NK-92 treated with Interleukin-12 subunit alpha and Interleukin-12 subunit beta, amount 100 ng/mL, for 24 hours (cell line): ENCODE measurements around the gene RAB11B.
"Not testable (repeated sequence)": the region's sequence is repeated elsewhere in the genome, so short reads cannot be mapped to it uniquely, and the experiment has no call there.

ENCODE experiments used
- DNase-seq: peaks from one replicate; lab custom pipeline; 2025; lab: John Stamatoyannopoulos, UW

RAB11B gene

DNA sequence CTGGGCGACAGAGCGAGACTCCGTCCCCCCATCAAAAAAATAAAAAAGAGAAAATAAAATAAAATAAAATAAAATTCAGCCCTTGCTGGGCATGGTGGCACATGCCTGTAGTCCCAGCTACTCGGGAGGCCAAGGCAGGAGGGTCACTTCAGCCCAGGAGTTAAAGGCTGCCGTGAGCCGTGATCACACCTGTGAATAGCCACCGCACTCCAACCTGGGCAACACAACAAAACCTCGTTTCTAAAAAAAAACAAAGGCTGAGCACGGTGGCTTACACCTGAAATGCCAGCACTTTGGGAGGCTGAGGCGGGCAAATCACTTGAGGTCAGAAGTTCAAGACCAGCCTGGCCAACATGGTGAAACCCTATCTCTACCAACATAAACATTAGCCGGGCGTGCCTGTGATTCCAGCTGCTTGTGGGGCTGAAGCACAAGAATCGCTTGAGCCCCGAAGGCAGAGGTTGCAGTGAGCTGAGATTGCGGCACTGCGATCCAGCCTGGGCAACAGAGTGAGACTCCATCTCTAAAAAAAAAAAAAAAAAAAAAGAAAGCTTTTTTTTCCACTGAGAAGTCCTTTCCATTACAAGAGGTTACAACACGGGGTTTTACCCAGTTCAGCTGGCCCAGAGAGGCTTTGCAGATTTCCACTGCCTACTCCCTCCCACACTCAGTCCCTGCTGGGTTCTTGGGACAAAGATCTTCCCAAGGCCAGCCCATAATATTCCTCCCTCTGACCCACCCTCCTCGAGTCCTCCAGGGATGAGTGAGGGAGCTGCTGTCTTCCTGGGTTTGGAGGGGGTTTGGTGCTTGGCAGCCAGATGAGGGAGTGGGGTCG lies 19.8 kb upstream of the RAB11B start:
- no peak for DNase-seq

DNA sequence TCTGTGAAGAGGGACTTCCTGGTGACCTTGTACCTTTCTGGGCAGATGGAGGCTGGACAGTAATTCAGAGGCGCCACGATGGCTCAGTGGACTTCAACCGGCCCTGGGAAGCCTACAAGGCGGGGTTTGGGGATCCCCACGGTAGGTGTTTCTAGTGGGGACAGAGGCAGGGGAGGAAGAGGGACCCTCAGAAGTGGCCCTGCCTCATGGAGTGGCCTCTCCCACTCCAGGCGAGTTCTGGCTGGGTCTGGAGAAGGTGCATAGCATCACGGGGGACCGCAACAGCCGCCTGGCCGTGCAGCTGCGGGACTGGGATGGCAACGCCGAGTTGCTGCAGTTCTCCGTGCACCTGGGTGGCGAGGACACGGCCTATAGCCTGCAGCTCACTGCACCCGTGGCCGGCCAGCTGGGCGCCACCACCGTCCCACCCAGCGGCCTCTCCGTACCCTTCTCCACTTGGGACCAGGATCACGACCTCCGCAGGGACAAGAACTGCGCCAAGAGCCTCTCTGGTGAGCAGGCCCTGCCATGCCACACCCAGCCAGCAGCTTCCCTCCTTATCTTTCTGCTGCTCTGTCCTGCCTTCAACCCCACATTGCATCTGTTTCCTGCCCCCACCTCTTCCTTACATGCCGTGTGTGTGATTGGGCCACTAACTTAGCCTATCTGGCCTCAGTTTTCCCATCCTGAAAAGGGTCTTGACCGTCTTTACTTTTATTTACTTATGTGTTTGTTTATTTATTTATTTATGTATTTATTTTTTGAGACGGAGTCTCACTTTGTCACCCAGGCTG lies 19.0 kb upstream of the RAB11B start:
- no peak for DNase-seq

DNA sequence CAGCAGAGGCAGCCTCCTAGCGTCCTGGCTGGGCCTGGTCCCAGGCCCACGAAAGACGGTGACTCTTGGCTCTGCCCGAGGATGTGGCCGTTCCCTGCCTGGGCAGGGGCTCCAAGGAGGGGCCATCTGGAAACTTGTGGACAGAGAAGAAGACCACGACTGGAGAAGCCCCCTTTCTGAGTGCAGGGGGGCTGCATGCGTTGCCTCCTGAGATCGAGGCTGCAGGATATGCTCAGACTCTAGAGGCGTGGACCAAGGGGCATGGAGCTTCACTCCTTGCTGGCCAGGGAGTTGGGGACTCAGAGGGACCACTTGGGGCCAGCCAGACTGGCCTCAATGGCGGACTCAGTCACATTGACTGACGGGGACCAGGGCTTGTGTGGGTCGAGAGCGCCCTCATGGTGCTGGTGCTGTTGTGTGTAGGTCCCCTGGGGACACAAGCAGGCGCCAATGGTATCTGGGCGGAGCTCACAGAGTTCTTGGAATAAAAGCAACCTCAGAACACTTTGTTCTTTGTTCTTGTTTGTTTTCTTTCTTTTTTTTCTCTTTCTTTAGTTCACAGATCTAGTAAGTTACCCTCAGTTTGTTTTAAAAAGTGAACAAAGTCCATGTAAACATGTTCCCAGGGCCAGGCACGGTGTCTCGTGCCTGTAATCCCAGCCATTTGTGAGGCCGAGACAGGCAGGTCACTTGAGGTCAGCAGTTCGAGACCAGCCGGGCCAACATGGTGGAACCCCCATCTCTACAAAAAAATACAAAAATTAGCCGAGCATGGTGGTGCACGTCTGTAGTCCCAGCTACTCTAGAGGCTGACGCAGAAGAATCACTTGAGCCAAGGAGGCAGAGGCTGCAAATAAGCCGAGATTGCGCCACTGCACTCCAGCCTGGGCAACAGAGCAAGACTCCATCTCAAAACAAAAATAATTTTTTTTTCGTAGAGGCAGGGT lies 16.0 kb upstream of the RAB11B start:
- no peak for DNase-seq

DNA sequence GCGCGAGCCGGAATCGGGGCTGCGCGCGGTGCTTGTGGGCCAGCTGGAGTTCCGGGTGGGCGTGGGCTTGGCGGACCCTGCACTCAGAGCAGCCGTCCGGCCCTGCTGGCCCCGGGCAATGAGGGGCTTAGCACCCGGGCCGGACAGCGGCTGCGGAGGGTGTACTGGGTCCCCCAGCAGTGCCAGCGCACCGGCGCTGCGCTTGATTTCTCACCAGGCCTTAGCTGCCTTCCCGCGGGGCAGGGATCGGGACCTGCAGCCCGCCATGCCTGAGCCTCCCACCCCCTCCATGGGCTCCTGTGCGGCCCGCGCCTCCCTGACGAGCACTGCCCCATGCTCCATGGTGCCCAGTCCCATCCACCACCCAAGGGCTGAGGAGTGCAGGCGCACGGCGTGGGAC lies 14.4 kb upstream of the RAB11B start:
- not testable (repeated sequence) for DNase-seq

DNA sequence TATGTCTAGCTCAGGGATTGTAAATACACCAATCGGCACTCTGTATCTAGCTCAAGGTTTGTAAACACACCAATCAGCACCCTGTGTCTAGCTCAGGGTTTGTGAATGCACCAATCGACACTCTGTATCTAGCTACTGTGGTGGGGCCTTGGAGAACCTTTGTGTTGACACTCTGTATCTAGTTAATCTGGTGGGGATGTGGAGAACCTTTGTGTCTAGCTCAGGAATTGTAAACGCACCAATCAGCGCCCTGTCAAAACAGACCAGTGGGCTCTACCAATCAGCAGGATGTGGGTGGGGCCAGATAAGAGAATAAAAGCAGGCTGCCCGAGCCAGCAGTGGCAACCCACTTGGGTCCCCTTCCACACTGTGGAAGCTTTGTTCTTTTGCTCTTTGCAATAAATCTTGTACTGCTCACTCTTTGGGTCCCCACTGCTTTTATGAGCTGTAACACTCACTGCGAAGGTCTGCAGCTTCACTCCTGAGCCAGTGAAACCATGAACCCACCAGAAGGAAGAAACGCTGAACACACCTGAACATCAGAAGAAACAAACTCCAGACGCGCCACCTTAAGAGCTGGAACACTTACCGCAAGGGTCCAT lies 13.7 kb upstream of the RAB11B start:
- not testable (repeated sequence) for DNase-seq

DNA sequence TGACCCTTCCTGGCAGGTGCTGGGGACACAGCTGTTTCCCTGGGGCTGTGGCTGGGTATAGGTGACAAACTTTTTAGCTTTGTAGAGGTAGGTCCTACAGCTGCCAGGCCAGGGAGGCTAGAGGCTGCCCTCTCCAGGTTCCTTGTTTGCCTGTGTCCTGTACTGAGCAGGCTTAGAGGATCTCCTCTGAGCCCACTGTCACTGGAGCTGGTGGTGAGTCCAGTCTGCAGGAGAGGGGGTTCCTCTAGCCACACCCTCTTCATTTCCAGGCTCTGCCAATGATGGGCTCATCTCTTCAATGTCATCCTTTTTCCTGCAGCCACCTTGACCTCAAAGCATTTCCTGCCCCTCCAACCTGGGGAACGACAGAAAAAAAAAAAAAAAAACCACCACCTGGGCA lies 12.6 kb upstream of the RAB11B start:
- no peak for DNase-seq

DNA sequence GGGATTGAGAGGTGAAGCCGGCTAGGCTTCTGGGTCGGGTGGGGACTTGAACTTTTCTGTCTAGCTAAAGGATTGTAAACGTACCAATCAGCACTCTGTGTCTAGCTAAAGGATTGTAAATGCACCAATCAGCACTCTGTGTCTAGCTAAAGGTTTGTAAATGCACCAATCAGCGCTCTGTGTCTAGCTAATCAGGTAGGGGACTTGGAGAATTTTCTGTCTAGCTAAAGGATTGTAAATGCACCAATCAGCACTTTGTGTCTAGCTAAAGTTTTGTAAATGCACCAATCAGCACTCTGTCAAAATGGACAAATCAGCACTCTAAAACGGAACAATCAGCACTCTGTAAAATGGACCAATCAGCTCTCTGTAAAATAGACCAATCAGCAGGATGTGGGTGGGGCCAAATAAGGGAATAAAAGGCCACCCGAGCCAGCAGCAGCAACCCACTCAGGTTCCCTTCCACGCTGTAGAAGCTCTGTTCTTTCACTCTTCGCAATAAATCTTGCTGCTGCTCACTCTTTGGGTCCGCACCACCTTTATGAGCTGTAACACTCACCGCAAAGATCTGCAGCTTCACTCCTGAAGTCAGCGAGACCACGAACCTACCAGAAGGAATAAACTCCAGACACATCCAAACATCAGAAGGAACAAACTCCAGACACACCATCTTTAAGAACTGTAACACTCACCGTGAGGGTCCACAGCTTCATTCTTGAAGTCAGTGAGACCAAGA lies 10.8 kb upstream of the RAB11B start:
- not testable (repeated sequence) for DNase-seq

DNA sequence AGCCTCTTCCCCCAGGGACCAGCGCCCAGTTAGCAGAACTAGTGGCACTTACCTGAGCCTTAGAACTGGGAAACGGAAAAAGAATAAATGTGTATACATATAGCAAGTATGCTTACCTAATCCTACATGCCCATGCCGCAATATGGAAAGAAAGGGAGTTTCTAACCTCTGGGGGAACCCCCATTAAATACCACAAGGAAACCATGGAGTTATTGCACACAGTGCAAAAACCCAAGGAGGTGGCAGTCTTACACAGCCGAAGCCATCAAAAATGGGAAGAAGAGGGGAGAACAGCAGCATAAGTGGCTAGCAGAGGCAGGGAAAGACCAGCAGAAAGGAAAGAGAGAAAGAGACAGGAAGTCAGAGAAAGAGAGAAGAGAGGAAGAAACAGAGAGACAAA lies 5.6 kb upstream of the RAB11B start:
- DNase-seq: not testable (repeated sequence)

DNA sequence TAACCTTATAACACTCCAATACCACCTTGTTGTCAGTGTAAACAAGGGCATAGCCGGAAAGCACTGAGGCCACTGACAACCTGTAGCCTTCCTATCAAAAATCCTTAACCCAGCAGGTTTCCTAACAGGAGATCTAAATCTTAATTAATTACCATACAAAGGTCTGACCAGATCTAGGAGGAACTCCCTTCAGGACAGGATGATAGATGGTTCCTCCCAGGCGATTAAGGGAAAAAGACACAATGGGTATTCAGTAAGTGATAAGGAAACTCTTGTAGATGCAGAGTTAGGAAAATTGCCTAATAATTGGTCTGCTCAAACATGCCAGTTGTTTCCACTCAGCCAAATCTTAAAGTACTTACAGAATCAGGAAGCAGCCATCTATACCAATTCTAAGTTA lies 5.1 kb upstream of the RAB11B start:
- not testable (repeated sequence) for DNase-seq

DNA sequence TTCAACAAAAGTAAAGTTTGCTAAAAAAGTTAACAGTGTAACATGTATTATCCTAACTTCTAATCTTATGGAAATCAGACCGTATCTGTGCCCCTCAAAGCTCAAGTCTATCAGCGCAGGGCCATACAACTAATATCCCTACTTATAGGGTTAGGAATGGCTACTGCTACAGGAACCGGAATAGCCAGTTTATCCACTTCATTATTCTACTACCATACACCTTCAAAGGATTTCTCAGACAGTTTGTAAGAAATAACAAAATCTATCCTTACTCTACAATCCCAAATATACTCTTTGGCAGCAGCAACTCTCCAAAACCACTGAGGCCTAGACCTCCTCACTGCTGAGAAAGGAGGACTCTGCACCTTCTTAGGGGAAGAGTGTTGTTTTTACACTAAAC lies 4.6 kb upstream of the RAB11B start:
- not testable (repeated sequence) for DNase-seq

DNA sequence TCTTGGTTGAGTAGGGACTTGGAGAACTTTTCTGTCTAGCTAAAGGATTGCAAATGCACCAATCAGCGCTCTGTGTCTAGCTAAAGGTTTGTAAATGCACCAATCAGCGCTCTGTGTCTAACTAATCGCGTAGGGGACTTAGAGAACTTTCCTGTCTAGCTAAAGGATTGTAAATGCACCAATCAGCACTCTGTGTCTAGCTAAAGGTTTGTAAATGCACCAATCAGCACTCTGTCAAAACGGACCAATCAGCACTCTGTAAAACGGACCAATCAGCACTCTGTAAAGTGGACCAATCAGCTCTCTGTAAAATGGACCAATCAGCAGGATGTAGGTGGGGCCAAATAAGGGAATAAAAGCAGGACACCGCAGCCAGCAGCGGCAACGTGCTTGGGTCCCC lies 3.7 kb upstream of the RAB11B start:
- not testable (repeated sequence) for DNase-seq

DNA sequence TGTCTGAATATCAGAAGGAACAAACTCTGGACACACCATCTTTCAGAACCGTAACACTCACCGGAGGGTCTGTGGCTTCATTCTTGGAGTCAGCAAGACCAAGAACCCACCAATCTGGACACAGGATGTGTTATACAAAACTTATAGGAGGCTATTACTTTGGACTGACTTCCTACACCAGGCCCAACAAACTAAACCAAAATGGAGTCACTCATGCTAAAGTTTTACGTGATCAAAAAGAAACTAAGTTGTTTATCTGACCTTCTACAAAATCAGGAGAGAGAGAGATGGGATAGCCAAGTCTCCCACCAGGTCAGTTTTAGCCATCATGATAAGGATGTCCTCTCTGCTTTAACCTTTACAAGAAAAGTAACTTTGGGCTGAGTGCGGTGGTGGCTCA lies 3.2 kb upstream of the RAB11B start:
- DNase-seq: no peak

DNA sequence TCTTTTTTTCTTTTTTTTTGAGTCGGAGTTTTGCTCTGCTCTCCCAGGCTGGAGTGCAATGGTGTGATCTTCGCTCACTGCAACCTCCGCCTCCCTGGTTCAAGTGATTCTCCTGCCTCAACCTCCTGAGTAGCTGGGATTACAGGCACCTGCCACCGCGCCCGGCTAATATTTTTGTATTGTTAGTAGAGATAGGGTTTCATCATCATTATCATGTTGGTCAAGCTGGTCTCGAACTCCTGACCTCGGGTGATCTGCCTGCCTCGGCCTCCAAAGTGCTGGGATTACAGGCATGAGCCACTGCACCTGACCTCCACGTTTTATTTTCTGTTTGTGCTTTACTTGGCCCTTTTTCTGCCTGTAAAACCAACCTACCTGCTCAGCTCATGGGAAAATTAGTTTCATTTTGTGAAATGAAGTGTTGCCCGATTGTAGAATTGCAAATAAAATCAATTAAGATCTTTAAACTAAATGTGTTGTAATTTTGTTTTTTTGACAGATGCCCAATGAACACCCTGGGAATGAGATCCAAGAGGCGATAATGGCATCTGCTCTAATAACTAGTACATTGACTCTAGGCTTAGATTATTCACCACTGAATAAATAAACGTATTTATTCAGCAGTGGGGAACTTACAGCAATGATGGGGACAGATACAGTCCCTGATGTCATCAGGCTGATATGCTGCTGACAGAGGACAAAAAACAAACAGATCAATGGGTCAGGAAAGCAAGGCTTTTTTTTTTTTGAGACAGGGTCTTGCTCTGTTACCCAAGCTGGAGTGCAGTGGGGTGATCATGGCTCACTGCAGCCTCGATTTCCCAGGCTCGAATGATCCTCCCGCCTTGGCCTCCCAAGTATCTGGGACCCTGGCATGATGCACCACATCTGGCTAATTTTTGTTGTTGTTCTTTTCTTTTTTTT lies 2.2 kb upstream of the RAB11B start:
- DNase-seq: no peak

DNA sequence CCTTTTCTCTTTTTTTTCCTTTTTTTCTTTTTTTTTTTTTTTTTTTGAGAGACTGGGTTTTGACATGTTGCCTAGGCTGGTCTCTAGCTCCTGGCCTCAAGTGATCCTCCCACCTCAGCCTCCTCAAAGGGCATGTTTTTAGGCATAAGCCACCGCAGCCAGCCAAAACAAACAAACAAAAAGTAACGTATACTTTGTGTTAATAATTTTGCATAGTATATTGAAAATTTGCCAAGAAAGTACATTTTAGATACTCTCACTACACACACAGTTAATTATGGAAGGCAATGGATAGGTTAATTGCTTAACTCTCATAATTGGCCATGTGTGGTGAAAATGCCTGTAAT lies 1.6 kb upstream of the RAB11B start:
- DNase-seq: no peak

DNA sequence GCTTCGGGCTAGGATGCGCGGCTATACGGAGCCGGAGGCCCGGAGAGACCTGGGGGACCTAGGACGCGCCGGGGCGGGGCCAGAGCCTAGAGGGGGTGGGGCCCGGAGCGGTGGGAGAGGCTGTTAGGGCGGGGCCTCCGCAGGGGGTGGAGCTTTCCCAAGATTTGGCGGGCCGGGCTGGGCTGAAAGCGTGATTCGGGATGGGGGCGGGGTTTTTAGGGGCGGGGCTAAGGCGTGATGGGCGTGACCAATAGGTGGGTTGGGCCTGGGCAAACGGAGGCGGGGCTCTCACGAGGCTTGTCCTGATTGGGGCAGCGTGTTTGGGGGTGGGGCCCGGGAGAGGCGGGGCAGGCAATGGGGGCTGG lies 439 bp downstream of the RAB11B start:
- peak; percentile 90 for DNase-seq

DNA sequence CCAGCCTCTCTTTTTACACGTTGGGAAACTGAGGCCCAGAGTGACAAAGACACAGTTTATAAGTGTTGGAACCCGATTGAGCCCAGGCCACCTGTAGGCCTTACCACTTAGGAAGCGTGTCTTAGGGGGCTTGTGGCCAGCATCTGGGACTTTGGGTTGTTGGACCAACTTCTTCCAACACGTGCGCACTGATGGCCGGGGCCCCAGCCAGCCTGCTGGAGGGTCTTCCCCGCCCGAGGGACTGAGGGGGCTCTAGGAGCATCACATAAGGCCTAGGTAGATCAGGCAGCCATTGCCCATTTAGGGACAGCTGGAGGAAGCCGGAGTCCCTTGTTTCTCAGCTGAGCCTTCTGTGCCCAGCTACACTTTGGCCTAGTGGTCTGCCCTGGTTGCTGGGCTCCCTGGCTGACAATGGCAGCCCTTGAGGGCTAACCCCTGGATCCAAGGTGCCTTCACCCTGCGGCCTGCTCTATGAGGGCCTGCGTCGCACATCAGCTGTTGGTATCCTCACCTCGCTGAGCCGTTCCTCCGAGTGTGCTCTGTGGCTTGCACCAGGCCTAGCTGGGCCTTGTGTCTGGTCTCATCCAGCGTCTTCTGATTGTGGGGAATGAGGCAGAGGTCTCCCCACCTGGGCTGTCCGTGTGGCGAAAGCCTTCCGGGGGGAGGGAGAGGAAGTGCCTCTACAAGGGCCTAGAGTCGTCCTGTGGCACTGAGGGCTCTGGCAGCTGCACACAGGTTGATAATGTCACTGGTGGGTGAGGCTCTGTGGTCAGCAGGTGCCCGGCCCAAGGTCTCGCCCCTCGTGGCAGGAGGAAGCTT lies 1.2 kb downstream of the RAB11B start:
- DNase-seq: no peak

DNA sequence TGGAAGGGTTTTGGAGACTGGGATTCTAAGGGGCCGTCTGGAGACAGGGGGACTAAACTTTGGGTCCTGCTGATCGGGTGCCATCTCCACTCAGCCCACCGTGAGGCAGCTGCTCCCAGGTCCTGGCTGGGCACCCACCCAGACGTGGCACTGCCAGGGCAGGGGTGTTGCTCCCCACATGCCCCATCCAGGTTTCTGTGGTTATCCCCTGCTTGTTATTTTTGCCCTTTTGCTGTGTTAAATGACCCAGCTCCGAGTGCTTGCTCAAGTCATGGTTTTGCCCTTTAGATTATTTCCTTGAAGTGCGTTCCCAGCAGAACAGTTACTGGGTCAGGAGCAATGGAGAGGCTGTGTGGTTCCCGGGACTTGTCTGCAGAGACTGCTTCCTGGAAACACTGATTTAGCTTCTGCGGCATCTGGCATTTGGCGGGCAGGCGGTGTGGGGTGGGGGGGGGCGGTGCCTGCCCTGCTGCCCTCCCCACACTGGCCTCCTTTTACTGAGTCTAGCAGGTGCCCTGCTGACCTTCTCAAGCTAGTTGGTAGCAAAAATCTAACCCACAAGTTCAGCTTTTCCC lies 1.9 kb downstream of the RAB11B start:
- no peak for DNase-seq

DNA sequence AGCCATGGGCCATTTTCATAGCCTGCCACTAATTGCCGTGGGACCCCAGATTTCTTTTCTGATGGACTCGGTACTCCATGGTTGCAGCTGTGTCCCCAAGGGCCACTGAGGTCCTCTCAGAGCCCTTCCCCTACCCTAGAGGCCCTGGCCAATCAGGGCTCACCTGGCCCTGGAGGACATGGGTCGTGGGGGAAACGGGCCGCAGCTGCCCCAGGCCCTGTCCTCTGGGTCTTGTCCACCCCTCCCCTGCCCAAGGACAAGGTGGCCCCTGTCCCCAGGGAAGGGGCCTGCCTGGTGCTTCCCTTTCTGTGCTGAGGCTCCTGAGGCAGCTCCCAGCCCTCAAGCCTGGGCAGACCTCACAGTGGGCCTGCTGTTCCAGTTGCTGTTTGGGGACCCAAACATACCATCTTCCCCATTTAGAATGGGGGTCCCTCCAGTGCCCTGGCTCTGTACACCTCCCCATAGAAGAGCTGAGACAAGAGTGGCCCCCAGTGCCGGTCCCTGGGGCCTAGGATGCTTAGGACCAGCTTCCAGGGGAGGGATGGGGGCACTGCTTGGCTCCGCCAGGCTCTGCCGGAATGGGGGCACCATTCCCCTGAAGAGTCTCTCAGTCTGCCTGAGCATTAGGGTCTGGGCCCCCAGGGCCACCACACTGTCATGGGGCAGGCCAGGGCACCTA lies 3.2 kb downstream of the RAB11B start:
- DNase-seq: no peak
